ENCODE measurements around the gene ADAM10. TPM values are rescaled to one million over a fixed set of nuclear protein-coding genes. Genes with fewer than 3 reads are reported as not detected.

Gene ADAM10
- total and polyA plus RNA-seq, 8 donors = 6.1 to 96.2 (median 32.2) TPM

- intact Hi-C loops (cut with DNase I) = loop anchor here in 1 of 3 donors (10.0 kb wide), 1 partner anchor 52 kb away; no protein-coding TSS in a partner anchor
- Histone ChIP-seq H3K27ac (no peak overlapping the region), H3K4me1 (peaks cover 0 to 6% (median 0%) of the 10 kb centered on the region in 3 donors), H3K4me3 (no peak overlapping the region), H3K36me3 (no peaks in the 10 kb centered on the region), H3K27me3 (no peaks in the 10 kb centered on the region), H3K9me3 (no peaks in the 10 kb centered on the region)
- ATAC-seq = no peak
- DNase-seq = no peak
- WGBS, 2 donors = 94 to 96% methylated on average over 12 of the region's 12 CpGs
- TF ChIP-seq, protein P1, sequence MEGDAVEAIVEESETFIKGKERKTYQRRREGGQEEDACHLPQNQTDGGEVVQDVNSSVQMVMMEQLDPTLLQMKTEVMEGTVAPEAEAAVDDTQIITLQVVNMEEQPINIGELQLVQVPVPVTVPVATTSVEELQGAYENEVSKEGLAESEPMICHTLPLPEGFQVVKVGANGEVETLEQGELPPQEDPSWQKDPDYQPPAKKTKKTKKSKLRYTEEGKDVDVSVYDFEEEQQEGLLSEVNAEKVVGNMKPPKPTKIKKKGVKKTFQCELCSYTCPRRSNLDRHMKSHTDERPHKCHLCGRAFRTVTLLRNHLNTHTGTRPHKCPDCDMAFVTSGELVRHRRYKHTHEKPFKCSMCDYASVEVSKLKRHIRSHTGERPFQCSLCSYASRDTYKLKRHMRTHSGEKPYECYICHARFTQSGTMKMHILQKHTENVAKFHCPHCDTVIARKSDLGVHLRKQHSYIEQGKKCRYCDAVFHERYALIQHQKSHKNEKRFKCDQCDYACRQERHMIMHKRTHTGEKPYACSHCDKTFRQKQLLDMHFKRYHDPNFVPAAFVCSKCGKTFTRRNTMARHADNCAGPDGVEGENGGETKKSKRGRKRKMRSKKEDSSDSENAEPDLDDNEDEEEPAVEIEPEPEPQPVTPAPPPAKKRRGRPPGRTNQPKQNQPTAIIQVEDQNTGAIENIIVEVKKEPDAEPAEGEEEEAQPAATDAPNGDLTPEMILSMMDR (IDR thresholded peaks at IDR 0.05) = no peak
- no peak for FAIRE-seq
Observed at GRCh38 chr15:58726867-58727266, 22.6 kb downstream of the ADAM10 start.

DNA sequence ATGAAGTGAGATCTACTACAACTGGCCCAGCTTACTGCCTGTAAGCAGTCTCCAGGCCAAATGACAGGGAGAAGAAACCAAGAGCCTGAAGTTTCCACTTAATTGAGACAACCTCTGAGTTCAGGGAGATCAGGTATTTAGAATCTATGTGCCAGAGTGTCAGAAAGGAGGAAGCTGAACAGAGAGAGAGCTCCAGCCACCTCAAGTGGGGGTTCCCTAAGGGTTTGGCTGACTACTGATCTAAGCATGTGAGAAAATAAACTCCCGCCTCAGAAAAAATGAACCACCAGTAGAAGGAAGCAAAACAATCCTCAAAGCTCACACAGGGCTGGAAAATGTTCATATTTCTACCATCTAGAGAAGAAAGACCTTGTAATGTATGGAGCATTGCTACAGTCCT is 25.0 kb downstream of the ADAM10 start:
- intact Hi-C loops (cut with DNase I) = loop anchor here in 1 of 3 donors (10.0 kb wide), 1 partner anchor 50 kb away; no protein-coding TSS in a partner anchor
- ATAC-seq = peak in 3 of 4 donors; percentile 54 to 77 (median 65)
- H3K27ac ChIP-seq = no peak overlapping the region
- H3K9me3 ChIP-seq = no peaks in the 10 kb centered on the region
- H3K4me1 ChIP-seq = no peaks in the 10 kb centered on the region
- no peaks in the 10 kb centered on the region for H3K27me3 ChIP-seq
- H3K36me3 ChIP-seq = no peaks in the 10 kb centered on the region
- TF ChIP-seq, protein P1 (IDR thresholded peaks at IDR 0.05) = no peak
- 70 to 76% methylated on average over 1 of the region's 1 CpG for WGBS, 2 donors
- no peak for FAIRE-seq
- H3K4me3 ChIP-seq = no peak overlapping the region
- no peak for DNase-seq

DNA sequence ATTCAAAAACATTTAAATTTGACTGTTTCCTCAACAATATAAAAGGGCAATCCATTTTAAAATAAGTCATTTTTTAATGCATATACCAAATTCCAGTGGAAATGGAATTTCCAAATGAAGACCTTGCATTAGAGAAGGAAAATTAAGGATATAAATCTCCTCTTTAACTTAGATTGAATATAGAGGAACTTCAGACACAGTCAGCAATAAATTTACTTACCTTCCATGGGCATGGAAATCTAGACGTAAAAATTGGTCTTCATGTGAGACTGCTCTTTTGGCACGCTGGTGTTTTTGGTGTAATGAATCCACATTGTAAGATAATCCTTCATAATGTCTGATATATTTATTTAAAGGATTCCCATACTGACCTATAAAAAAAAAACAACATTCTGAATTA is 32.1 kb downstream of the ADAM10 start:
- Histone ChIP-seq H3K36me3 (peaks cover 0 to 7% (median 0%) of the 10 kb centered on the region in 3 donors), H3K9me3 (no peaks in the 10 kb centered on the region), H3K4me3 (no peak overlapping the region), H3K27me3 (no peaks in the 10 kb centered on the region), H3K27ac (no peak overlapping the region), H3K4me1 (no peaks in the 10 kb centered on the region)
- TF ChIP-seq, protein P1 (IDR thresholded peaks at IDR 0.05) = no peak
- DNase-seq (no peak), ATAC-seq (no peak), FAIRE-seq (no peak)
- WGBS, 2 donors = 95 to 98% methylated on average over 2 of the region's 2 CpGs
- intact Hi-C loops (cut with DNase I) = no loop called here

- no peak for DNase-seq
- TF ChIP-seq, protein P1 (IDR thresholded peaks at IDR 0.05) = no peak
- H3K27ac ChIP-seq = no peak overlapping the region
- FAIRE-seq = peak; percentile 81
- no peak for ATAC-seq
- intact Hi-C loops (cut with DNase I) = no loop called here
- H3K4me3 ChIP-seq = no peak overlapping the region
- H3K4me1 ChIP-seq = no peaks in the 10 kb centered on the region
- H3K9me3 ChIP-seq = no peaks in the 10 kb centered on the region
- H3K36me3 ChIP-seq = peaks cover 0 to 7% (median 0%) of the 10 kb centered on the region in 3 donors
- H3K27me3 ChIP-seq = no peaks in the 10 kb centered on the region
- WGBS, 2 donors = 85 to 92% methylated on average over 4 of the region's 4 CpGs
Observed at GRCh38 chr15:58716027-58716426, 33.5 kb downstream of the ADAM10 start.

DNA sequence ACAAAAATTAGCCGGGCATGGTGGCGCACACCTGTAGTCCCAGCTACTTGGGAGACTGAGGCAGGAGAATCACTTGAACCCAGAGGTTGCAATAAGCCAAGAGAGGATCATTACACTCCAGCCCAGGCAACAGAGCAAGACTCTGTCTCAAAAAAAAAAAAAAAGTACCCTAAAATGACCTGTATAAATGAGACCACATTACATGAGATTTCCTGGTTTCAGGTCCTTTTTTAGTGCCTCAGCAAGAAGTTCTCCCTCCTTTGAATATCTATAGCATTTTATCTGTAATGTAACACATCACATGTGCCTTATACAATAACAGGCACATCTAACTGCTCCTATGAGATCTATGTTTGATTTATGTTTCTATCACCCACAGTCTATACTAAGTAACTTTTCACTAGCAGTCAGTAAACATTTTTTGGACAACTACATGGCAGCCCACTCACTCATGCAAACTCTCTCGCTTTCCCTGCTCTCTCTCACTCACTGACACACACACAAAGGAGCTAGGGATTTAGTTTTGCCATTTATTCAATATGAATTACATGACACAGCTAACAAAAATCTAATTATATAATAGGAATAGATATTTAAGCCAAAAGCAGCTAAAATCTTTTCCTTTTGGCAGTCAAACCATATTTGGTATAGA is 34.1 kb downstream of the ADAM10 start:
- no peak overlapping the region for H3K4me3 ChIP-seq
- no peak for FAIRE-seq
- no peaks in the 10 kb centered on the region for H3K27me3 ChIP-seq
- ATAC-seq = no peak
- TF ChIP-seq, protein P1 (IDR thresholded peaks at IDR 0.05) = no peak
- no peak overlapping the region for H3K27ac ChIP-seq
- no peaks in the 10 kb centered on the region for H3K4me1 ChIP-seq
- intact Hi-C loops (cut with DNase I) = no loop called here
- H3K36me3 ChIP-seq = peaks cover 0 to 7% (median 0%) of the 10 kb centered on the region in 3 donors
- 97 to 99% methylated on average over 3 of the region's 3 CpGs for WGBS, 2 donors
- no peak for DNase-seq
- H3K9me3 ChIP-seq = no peaks in the 10 kb centered on the region

All from pancreas (tissue), 10 donors.